HG03039 (cell line): ENCODE data around the gene SNRNP27.
"Not testable (repeated sequence)": the region's sequence is repeated elsewhere in the genome, so short reads cannot be mapped to it uniquely, and the experiment has no call there.

Experiments
- ATAC-seq: cut with Tn5 transposase; IDR thresholded peaks from one replicate; pipeline ENCODE4 v1.9.1; 2021; ENCODE audit warnings: mild to moderate bottlenecking, moderate library complexity; ENCODE audit not compliant: unreplicated experiment

The SNRNP27 gene

DNA sequence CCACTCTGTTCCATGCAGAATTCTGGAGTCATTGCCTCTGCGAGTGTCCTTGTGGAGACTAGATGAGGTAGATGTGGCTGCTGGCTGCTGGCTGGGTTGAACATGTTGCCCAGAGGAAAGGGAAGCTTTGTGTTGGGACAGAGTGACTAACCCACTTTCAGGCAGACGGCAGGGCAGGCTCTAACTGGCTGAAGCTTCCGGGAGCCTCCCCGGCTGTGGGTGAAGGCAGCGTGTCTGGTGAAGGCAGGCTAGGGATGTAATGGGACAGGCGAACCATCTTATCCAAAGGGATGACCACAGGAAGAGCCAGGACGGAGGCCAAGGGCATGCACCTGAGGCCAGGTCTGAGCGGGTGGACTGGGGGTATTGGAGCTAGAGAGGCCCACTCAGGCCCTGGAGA, 51.7 kb downstream of the SNRNP27 start:
- ATAC-seq = no peak

- no peak for ATAC-seq
Measured at GRCh38 chr2:69945941-69946340, 52.2 kb downstream of the SNRNP27 start.

DNA sequence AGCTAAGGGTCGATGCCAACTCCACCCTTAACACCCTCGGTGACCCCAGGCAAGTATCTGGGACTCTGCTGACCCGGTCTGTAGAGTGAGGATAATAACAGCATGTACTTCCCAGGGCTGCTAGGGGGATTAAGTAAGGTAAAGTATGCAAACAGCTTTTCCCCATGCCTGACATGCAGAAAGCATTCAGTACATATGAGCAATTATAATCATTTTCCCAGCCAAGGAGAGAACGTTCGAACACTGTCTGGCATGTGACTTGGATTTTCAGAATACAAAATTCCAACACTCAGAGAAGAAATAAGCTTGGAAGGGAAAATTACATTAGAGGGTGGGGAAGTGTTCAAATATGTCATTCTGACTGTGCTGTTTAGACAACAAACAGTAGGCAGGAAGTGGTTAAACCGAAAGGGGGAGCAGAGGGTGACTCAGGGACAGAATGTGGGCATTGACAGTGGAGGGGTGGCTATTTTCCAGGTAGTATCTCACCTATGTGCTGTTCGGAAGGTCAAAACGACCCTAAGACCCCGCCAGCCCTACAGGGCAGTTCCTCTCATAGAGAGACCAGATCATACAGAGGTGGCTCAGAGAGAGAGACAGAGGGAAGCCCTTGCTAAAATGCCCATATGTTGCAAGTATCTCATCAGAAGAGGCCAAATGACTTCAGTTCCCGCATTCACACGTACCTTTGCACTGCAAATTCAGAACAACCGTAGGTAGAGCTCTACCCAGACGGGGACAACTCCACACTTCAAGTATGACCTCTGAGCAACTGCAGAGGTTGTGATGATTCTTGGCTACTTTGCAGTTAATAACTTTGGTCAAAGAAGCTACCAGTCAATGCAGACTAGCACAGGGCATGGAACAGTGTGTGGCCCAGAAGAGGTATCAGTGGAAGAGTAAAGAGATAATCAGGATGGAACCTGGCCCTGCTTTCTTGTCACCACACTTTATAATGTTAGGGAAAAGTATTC, 52.9 kb downstream of the SNRNP27 start:
- peak; percentile 64 for ATAC-seq

GRCh38 chr2:69947325-69947931, 53.7 kb downstream of the SNRNP27 start:
- ATAC-seq = no peak

- ATAC-seq = no peak
Measured at GRCh38 chr2:69948032-69948962, 54.5 kb downstream of the SNRNP27 start.

- no peak for ATAC-seq
Measured at GRCh38 chr2:69948963-69949645, 55.3 kb downstream of the SNRNP27 start.

GRCh38 chr2:69950241-69950640, 56.5 kb downstream of the SNRNP27 start:
- ATAC-seq = no peak

DNA sequence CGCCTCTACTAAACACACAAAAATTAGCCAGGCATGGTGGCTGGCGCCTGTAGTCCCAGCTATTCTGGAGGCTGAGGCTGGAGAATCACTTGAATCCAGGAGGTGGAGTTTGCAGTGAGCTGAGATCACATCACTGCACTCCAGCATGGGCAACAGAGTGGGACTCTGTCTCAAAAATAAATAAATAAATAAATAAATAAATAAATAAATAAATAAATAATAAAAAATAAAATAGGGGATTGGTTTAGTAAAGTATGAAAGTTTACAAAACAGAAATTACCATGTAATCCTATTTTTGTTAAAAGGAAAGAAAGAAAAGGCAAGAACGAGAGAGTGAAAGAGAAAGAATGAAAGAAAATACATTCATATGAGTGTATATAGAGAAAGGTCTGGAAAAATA, 56.9 kb downstream of the SNRNP27 start:
- not testable (repeated sequence) for ATAC-seq

GRCh38 chr2:69952336-69953115, 58.8 kb downstream of the SNRNP27 start:
- no peak for ATAC-seq

DNA sequence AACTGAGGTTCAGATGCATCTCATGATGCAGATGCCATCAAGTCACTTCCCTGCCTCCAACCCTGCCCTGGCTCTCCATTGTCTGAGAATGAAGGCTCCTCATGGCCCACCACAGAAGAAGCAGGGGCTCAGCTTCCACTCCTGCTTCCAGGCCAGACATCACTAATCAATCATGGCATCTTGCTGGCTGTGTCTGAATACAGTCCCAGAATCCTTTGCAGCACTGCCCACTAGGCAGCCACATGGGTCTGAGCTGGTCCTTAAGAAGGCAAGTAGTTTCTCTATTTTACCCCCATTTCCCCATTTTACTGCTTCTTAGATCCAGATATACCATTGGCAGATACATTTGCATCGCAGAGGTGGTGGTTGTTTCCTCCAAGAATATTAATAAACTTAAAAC, 60.3 kb downstream of the SNRNP27 start:
- ATAC-seq = no peak
